Measurements from ENCODE around the gene SSC5D. TPM values are rescaled to one million over a fixed set of nuclear protein-coding genes. Genes with fewer than 3 reads are reported as not detected.
"Not testable (repeated sequence)": the region's sequence is repeated elsewhere in the genome, so short reads cannot be mapped to it uniquely, and the experiment has no call there.

SSC5D gene
- polyA plus RNA-seq, 1 of the 3 experiments (the other 2 are of a cell fraction) = 4.9 TPM

DNA sequence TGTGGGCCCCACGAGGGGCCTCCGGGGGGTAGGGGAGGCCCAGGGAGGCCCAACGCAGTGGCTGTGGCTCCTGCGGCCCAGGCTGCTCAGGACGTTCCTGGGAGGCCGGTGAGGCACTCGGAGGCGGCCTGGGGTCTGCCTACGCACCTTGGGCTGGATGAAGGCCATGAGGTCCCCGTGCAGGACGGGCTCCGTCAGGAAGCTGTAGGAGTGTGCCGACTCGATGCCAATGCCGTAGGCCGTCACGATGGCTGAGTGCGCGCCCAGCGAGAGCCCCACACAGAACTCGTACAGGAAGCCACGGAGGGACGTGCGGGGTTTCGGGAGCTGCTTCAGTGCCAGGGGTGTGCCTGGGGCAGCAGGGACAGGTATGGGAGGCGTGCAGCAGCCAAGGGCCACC is 42.8 kb downstream of the SSC5D start:
- ChIA-PET CTCF (interaction anchor here (1.6 kb wide), 1 partner anchor 27 kb away, joined by 9 read pairs; no protein-coding TSS in a partner anchor), POLR2A (no interaction called here)
- TF ChIP-seq, protein P1, sequence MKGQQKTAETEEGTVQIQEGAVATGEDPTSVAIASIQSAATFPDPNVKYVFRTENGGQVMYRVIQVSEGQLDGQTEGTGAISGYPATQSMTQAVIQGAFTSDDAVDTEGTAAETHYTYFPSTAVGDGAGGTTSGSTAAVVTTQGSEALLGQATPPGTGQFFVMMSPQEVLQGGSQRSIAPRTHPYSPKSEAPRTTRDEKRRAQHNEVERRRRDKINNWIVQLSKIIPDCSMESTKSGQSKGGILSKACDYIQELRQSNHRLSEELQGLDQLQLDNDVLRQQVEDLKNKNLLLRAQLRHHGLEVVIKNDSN (IDR thresholded peaks at IDR 0.05; ENCODE audit: borderline replicate concordance, low read depth) = no peak
- TF ChIP-seq, protein P2, sequence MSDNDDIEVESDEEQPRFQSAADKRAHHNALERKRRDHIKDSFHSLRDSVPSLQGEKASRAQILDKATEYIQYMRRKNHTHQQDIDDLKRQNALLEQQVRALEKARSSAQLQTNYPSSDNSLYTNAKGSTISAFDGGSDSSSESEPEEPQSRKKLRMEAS (IDR thresholded peaks at IDR 0.05; ENCODE audit: low read depth) = no peak
- TF ChIP-seq, protein P3, sequence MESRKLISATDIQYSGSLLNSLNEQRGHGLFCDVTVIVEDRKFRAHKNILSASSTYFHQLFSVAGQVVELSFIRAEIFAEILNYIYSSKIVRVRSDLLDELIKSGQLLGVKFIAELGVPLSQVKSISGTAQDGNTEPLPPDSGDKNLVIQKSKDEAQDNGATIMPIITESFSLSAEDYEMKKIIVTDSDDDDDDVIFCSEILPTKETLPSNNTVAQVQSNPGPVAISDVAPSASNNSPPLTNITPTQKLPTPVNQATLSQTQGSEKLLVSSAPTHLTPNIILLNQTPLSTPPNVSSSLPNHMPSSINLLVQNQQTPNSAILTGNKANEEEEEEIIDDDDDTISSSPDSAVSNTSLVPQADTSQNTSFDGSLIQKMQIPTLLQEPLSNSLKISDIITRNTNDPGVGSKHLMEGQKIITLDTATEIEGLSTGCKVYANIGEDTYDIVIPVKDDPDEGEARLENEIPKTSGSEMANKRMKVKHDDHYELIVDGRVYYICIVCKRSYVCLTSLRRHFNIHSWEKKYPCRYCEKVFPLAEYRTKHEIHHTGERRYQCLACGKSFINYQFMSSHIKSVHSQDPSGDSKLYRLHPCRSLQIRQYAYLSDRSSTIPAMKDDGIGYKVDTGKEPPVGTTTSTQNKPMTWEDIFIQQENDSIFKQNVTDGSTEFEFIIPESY (IDR thresholded peaks at IDR 0.05; ENCODE audit: borderline replicate concordance, low read depth) = no peak
- TF ChIP-seq SIN3A (IDR thresholded peaks at IDR 0.05; ENCODE audit: borderline replicate concordance, low read depth, low read length) (no peak), TAF1 (IDR thresholded peaks at IDR 0.05; ENCODE audit: borderline replicate concordance, low read depth, low read length) (no peak), GABPA (IDR thresholded peaks at IDR 0.05; ENCODE audit: low read depth) (no peak), RAD21 (IDR thresholded peaks at IDR 0.05; ENCODE audit: low read length) (no peak), MEF2A (IDR thresholded peaks at IDR 0.05; ENCODE audit: borderline replicate concordance, low read depth) (no peak)
- TF ChIP-seq, protein P4, sequence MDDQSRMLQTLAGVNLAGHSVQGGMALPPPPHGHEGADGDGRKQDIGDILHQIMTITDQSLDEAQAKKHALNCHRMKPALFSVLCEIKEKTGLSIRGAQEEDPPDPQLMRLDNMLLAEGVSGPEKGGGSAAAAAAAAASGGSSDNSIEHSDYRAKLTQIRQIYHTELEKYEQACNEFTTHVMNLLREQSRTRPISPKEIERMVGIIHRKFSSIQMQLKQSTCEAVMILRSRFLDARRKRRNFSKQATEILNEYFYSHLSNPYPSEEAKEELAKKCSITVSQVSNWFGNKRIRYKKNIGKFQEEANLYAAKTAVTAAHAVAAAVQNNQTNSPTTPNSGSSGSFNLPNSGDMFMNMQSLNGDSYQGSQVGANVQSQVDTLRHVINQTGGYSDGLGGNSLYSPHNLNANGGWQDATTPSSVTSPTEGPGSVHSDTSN (IDR thresholded peaks at IDR 0.05) = no peak

DNA sequence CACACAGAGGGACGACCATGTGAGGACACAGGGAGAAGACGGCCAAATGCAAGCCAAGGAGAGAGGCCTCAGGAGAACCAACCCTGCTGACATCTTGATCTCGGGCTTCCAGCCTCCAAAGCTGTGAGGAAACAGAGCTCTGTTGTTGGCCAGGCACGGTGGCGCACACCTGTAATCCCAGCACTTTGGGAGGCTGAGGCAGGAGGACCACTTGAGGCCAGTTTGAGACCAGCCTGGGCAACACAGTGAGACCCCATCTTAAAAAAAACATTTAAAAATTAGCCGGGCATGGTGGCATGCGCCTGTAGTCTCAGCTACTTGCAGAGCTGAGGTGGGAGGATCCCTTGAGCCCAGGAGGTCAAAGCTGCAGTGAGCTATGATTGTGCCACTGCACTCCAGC is 46.0 kb downstream of the SSC5D start:
- POLR2A ChIA-PET = not testable (repeated sequence)
- CTCF ChIA-PET = interaction anchor here (1.1 to 2.1 kb wide), 4 partner anchors 17 to 65 kb away, joined by 3 to 7 read pairs (median 4); partner anchors contain the start of gene FIZ1

More for the DNA sequence above, 42.8 kb downstream of the SSC5D start:
- H3K4me1 ChIP-seq (ENCODE audit: control insufficient read depth in 1 of 2, insufficient read depth in 2 of 2, low read depth in 1 of 2, low read length in 1 of 2) = peaks cover 0 to 25% of the 10 kb centered on the region in 2 experiments; a peak in 1 of 4 replicates
- no peak overlapping the region for H2AFZ ChIP-seq (ENCODE audit: low read depth)
- 100% methylated on average over 4 of the region's 26 CpGs for WGBS (ENCODE audit: low lambda C conversion rate)
- H3K27ac ChIP-seq (ENCODE audit: low read depth in 2 of 2, low read length in 1 of 2) = no peak overlapping the region
- no peaks in the 10 kb centered on the region for H3K27me3 ChIP-seq (ENCODE audit: insufficient read depth)
- H3K9me3 ChIP-seq = no peaks in the 10 kb centered on the region
- no peaks in the 10 kb centered on the region for H4K20me1 ChIP-seq (ENCODE audit: insufficient read depth)
- H3K4me2 ChIP-seq = no peak overlapping the region
- H3K36me3 ChIP-seq (replicated peaks in 1 of 2; ENCODE audit: control insufficient read depth in 1 of 2, insufficient read depth in 2 of 2, low read length in 1 of 2) = no peaks in the 10 kb centered on the region
- no peak overlapping the region for H3K4me3 ChIP-seq (ENCODE audit: low read depth in 2 of 2, low read length in 1 of 2)
- H3F3A ChIP-seq (replicated peaks; ENCODE audit: insufficient read depth) = no peaks in the 10 kb centered on the region
- no peaks in the 10 kb centered on the region for H3K9me2 ChIP-seq
- no peaks in the 10 kb centered on the region for H3K79me2 ChIP-seq (ENCODE audit: insufficient read depth)
- DNase-seq = no peak
- H3K9ac ChIP-seq = no peak overlapping the region

More for the DNA sequence above, 46.0 kb downstream of the SSC5D start:
- not testable (repeated sequence) for DNase-seq; H3F3A ChIP-seq (replicated peaks; ENCODE audit: insufficient read depth); H3K4me3 ChIP-seq (ENCODE audit: low read depth in 2 of 2, low read length in 1 of 2); H3K9ac ChIP-seq; H3K27ac ChIP-seq (ENCODE audit: low read depth in 2 of 2, low read length in 1 of 2); H3K9me3 ChIP-seq; H3K9me2 ChIP-seq; H3K36me3 ChIP-seq (replicated peaks in 1 of 2; ENCODE audit: control insufficient read depth in 1 of 2, insufficient read depth in 2 of 2, low read length in 1 of 2); H3K4me2 ChIP-seq; H4K20me1 ChIP-seq (ENCODE audit: insufficient read depth); H3K79me2 ChIP-seq (ENCODE audit: insufficient read depth); H3K27me3 ChIP-seq (ENCODE audit: insufficient read depth); H3K4me1 ChIP-seq (ENCODE audit: control insufficient read depth in 1 of 2, insufficient read depth in 2 of 2, low read depth in 1 of 2, low read length in 1 of 2); H2AFZ ChIP-seq (ENCODE audit: low read depth)
- 89% methylated on average over 7 of the region's 7 CpGs for WGBS (ENCODE audit: low lambda C conversion rate)
